ENCODE results near the gene C19orf25. TPM values are rescaled to one million over a fixed set of nuclear protein-coding genes. Genes with fewer than 3 reads are reported as not detected.
A peak's percentile ranks its signal among the peaks of the same experiment; 100 is the strongest.

Gene C19orf25
- total and polyA plus RNA-seq, 9 of the 15 experiments (the other 6 are each of a cell fraction or from before 2014, with no cell fraction given), result 0.79 to 96.0 (median 36.1) TPM

DNA sequence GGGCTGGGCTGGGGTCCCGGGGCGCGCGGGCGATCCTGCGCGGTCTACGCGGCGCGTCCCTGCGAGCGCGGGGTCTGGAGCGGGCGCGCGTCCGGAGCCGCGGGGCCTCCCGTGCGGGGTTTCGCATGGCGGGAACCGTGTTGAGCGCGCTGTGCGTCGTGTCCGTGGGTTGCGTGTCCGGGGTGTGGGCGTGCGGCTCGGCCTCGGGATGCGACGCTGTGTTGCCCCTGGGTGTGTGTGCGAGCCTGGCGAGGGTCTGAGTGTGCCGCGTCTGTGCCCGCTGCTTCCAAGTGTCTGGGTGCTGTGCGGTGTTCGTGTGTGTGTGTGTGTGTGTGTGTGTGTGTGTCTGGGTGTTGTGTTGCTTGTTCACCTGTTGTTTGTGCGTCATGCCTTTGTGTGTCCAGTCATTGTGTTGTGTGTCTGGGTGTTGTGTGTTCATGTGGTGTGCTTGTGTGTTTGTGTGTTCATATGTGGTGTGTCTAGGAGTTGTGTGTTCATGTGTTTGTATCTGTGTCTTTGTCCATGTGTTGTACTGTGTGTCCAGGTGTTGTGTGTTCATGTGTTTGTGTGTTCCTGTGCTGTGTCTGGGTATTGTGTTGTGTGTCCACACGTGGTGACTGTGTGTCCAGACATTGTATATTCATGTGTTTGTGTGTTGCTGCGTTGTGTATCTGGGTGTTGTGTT is 45.4 kb upstream of the C19orf25 start (continued):
- TF ChIP-seq, protein P1, sequence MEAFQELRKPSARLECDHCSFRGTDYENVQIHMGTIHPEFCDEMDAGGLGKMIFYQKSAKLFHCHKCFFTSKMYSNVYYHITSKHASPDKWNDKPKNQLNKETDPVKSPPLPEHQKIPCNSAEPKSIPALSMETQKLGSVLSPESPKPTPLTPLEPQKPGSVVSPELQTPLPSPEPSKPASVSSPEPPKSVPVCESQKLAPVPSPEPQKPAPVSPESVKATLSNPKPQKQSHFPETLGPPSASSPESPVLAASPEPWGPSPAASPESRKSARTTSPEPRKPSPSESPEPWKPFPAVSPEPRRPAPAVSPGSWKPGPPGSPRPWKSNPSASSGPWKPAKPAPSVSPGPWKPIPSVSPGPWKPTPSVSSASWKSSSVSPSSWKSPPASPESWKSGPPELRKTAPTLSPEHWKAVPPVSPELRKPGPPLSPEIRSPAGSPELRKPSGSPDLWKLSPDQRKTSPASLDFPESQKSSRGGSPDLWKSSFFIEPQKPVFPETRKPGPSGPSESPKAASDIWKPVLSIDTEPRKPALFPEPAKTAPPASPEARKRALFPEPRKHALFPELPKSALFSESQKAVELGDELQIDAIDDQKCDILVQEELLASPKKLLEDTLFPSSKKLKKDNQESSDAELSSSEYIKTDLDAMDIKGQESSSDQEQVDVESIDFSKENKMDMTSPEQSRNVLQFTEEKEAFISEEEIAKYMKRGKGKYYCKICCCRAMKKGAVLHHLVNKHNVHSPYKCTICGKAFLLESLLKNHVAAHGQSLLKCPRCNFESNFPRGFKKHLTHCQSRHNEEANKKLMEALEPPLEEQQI (IDR thresholded peaks at IDR 0.05), result no peak
- TF ChIP-seq EZH2 (IDR thresholded peaks at IDR 0.05; ENCODE audit: borderline replicate concordance, low read depth, low read length) (peak; percentile 87; the same call in 1 of the 2 replicates), NFIC (IDR thresholded peaks at IDR 0.05) (peak; percentile 28; the same call in 1 of the 2 replicates), TAL1 (IDR thresholded peaks at IDR 0.05) (no peak), GTF2F1 (IDR thresholded peaks at IDR 0.05; ENCODE audit: low read depth, low read length) (no peak), RFX5 (IDR thresholded peaks at IDR 0.05; ENCODE audit: low read depth, low read length) (no peak), ZNF282 (CRISPR knock-in tag; IDR thresholded peaks at IDR 0.05) (no peak), PTBP1 (IDR thresholded peaks at IDR 0.05; ENCODE audit: low read depth, low read length) (no peak), BMI1 (IDR thresholded peaks at IDR 0.05; ENCODE audit: low read length) (no peak)
- TF ChIP-seq, protein P2, sequence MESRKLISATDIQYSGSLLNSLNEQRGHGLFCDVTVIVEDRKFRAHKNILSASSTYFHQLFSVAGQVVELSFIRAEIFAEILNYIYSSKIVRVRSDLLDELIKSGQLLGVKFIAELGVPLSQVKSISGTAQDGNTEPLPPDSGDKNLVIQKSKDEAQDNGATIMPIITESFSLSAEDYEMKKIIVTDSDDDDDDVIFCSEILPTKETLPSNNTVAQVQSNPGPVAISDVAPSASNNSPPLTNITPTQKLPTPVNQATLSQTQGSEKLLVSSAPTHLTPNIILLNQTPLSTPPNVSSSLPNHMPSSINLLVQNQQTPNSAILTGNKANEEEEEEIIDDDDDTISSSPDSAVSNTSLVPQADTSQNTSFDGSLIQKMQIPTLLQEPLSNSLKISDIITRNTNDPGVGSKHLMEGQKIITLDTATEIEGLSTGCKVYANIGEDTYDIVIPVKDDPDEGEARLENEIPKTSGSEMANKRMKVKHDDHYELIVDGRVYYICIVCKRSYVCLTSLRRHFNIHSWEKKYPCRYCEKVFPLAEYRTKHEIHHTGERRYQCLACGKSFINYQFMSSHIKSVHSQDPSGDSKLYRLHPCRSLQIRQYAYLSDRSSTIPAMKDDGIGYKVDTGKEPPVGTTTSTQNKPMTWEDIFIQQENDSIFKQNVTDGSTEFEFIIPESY (CRISPR knock-in tag; IDR thresholded peaks at IDR 0.05), result peak; percentile 43; the same call in 1 of the 2 replicates
- TF ChIP-seq, protein P3, sequence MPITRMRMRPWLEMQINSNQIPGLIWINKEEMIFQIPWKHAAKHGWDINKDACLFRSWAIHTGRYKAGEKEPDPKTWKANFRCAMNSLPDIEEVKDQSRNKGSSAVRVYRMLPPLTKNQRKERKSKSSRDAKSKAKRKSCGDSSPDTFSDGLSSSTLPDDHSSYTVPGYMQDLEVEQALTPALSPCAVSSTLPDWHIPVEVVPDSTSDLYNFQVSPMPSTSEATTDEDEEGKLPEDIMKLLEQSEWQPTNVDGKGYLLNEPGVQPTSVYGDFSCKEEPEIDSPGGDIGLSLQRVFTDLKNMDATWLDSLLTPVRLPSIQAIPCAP (CRISPR knock-in tag; IDR thresholded peaks at IDR 0.05; ENCODE audit: borderline replicate concordance), result no peak
- TF ChIP-seq, protein P4, sequence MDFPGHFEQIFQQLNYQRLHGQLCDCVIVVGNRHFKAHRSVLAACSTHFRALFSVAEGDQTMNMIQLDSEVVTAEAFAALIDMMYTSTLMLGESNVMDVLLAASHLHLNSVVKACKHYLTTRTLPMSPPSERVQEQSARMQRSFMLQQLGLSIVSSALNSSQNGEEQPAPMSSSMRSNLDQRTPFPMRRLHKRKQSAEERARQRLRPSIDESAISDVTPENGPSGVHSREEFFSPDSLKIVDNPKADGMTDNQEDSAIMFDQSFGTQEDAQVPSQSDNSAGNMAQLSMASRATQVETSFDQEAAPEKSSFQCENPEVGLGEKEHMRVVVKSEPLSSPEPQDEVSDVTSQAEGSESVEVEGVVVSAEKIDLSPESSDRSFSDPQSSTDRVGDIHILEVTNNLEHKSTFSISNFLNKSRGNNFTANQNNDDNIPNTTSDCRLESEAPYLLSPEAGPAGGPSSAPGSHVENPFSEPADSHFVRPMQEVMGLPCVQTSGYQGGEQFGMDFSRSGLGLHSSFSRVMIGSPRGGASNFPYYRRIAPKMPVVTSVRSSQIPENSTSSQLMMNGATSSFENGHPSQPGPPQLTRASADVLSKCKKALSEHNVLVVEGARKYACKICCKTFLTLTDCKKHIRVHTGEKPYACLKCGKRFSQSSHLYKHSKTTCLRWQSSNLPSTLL (IDR thresholded peaks at IDR 0.05), result peak; percentile 55; the same call in 1 of the 2 replicates
- TF ChIP-seq, protein P5, sequence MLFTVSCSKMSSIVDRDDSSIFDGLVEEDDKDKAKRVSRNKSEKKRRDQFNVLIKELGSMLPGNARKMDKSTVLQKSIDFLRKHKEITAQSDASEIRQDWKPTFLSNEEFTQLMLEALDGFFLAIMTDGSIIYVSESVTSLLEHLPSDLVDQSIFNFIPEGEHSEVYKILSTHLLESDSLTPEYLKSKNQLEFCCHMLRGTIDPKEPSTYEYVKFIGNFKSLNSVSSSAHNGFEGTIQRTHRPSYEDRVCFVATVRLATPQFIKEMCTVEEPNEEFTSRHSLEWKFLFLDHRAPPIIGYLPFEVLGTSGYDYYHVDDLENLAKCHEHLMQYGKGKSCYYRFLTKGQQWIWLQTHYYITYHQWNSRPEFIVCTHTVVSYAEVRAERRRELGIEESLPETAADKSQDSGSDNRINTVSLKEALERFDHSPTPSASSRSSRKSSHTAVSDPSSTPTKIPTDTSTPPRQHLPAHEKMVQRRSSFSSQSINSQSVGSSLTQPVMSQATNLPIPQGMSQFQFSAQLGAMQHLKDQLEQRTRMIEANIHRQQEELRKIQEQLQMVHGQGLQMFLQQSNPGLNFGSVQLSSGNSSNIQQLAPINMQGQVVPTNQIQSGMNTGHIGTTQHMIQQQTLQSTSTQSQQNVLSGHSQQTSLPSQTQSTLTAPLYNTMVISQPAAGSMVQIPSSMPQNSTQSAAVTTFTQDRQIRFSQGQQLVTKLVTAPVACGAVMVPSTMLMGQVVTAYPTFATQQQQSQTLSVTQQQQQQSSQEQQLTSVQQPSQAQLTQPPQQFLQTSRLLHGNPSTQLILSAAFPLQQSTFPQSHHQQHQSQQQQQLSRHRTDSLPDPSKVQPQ (CRISPR knock-in tag; IDR thresholded peaks at IDR 0.05; ENCODE audit: borderline replicate concordance), result no peak
- TF ChIP-seq, protein P6, sequence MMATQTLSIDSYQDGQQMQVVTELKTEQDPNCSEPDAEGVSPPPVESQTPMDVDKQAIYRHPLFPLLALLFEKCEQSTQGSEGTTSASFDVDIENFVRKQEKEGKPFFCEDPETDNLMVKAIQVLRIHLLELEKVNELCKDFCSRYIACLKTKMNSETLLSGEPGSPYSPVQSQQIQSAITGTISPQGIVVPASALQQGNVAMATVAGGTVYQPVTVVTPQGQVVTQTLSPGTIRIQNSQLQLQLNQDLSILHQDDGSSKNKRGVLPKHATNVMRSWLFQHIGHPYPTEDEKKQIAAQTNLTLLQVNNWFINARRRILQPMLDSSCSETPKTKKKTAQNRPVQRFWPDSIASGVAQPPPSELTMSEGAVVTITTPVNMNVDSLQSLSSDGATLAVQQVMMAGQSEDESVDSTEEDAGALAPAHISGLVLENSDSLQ (IDR thresholded peaks at IDR 0.05), result no peak

All from K562 (cell line).